Measurements from ENCODE around the gene ADPRM. TPM values are rescaled to one million over a fixed set of nuclear protein-coding genes. Genes with fewer than 3 reads are reported as not detected.

Gene ADPRM
- total and polyA plus RNA-seq, 2 experiments from 2014 or later, result 6.8 to 8.8 TPM

GRCh38 chr17:10697092-10698081 lies at the start of gene ADPRM, which contains the start of gene SCO1 (continued):
- peak; percentile 11 to 26; a peak in 1 of 4 replicates for TF ChIP-seq CTCF (conservative IDR thresholded peaks at IDR 0.05; ENCODE audit: low read depth in 2 of 2)

GRCh38 chr17:10648381-10648780 lies 49.0 kb upstream of the ADPRM start:
- no peaks in the 10 kb centered on the region for H3K36me3 ChIP-seq (ENCODE audit: insufficient read depth)
- H3K4me2 ChIP-seq, result no peak overlapping the region
- Mint-ChIP-seq H3K27ac (peak overlapping the region; percentile 14; the same call in 1 of the 2 replicates), H3K4me3 (no peak overlapping the region), H3K9me3 (no peaks in the 10 kb centered on the region), H3K36me3 (ENCODE audit: low read depth) (peaks cover 2% of the 10 kb centered on the region; the same call in 1 of the 3 replicates), H3K27me3 (ENCODE audit: insufficient read depth, low read depth, poor library complexity) (peaks cover 3% of the 10 kb centered on the region), H3K4me1 (no peaks in the 10 kb centered on the region)
- no peaks in the 10 kb centered on the region for H3F3A ChIP-seq (replicated peaks; ENCODE audit: low read depth)
- H3K79me2 ChIP-seq (replicated peaks; ENCODE audit: insufficient read depth), result no peaks in the 10 kb centered on the region
- no peaks in the 10 kb centered on the region for H4K20me1 ChIP-seq (replicated peaks; ENCODE audit: insufficient read depth)
- no peak overlapping the region for H3K27ac ChIP-seq (ENCODE audit: low read depth)
- H2AFZ ChIP-seq, result no peak overlapping the region
- ATAC-seq (no peak), DNase-seq (ENCODE audit: low spot score) (no peak)
- no peak overlapping the region for H3K4me3 ChIP-seq
- H3K9me2 ChIP-seq (ENCODE audit: insufficient read depth), result no peaks in the 10 kb centered on the region
- H3K27me3 ChIP-seq (ENCODE audit: insufficient read depth), result no peaks in the 10 kb centered on the region
- H3K4me1 ChIP-seq (ENCODE audit: insufficient read depth), result no peaks in the 10 kb centered on the region
- TF ChIP-seq POLR2AphosphoS5 (IDR thresholded peaks at IDR 0.05; ENCODE audit: low read depth) (no peak), ZNF462 (CRISPR knock-in tag; IDR thresholded peaks at IDR 0.05) (no peak), ZNF114 (CRISPR knock-in tag; IDR thresholded peaks at IDR 0.05) (no peak), EZH2phosphoT487 (IDR thresholded peaks at IDR 0.05; ENCODE audit: unreplicated experiment) (no peak), STAT1 (IDR thresholded peaks at IDR 0.05; ENCODE audit: unreplicated experiment) (no peak), REST (IDR thresholded peaks at IDR 0.05; ENCODE audit: unreplicated experiment) (no peak), JUNB (IDR thresholded peaks at IDR 0.05; ENCODE audit: unreplicated experiment) (no peak), CTCF (conservative IDR thresholded peaks at IDR 0.05; ENCODE audit: low read depth in 2 of 2) (no peak), EZH2 (IDR thresholded peaks at IDR 0.05; ENCODE audit: low read depth, unreplicated experiment) (no peak)
